HUES6 (cell line): ENCODE data around the gene CPT1B.
A peak's percentile ranks its signal among the peaks of the same experiment; 100 is the strongest.
"Not testable (repeated sequence)": the region's sequence is repeated elsewhere in the genome, so short reads cannot be mapped to it uniquely, and the experiment has no call there.

Source experiments
- H3K27ac ChIP-seq: 2 replicates; pipeline ENCODE4 v1.7.0; 2013; ENCODE audit warnings: low read depth, mild to moderate bottlenecking, low read length, inconsistent platforms
- H3K27me3 ChIP-seq: 2 replicates; pipeline ENCODE4 v1.6.1; 2013; ENCODE audit warnings: low read length; ENCODE audit not compliant: control insufficient read depth, insufficient read depth
- H3K36me3 ChIP-seq: 2 replicates; pipeline ENCODE4 v1.6.1; 2013; ENCODE audit warnings: low read length; ENCODE audit not compliant: control insufficient read depth, insufficient read depth
- H3K4me1 ChIP-seq: 2 replicates; pipeline ENCODE4 v1.6.1; 2013; ENCODE audit warnings: low read length; ENCODE audit not compliant: control insufficient read depth, insufficient read depth
- H3K4me3 ChIP-seq: 2 replicates; pipeline ENCODE4 v1.5.1; 2013; ENCODE audit warnings: low read depth, low read length
- H3K9ac ChIP-seq: one replicate; pipeline ENCODE4 v1.6.1; 2013; ENCODE audit warnings: mild to moderate bottlenecking, low read length
- H3K9me3 ChIP-seq: 2 replicates; pipeline ENCODE4 v1.6.1; 2013; ENCODE audit warnings: low read depth, low read length; ENCODE audit not compliant: control insufficient read depth, insufficient read depth

The CPT1B gene

GRCh38 chr22:50608058-50608840 lies 30.0 kb upstream of the CPT1B start:
- H3K4me1 ChIP-seq, H3K9me3 ChIP-seq, H3K27ac ChIP-seq, H3K4me3 ChIP-seq, H3K36me3 ChIP-seq, H3K9ac ChIP-seq: not testable (repeated sequence)
- peaks cover 88% of the 10 kb centered on the region for H3K27me3 ChIP-seq

GRCh38 chr22:50607659-50608020 lies 29.4 kb upstream of the CPT1B start:
- Histone ChIP-seq H3K36me3 (no peaks in the 10 kb centered on the region), H3K4me1 (peaks cover 5% of the 10 kb centered on the region; the same call in 1 of the 2 replicates), H3K27ac (no peak overlapping the region), H3K9ac (no peak overlapping the region), H3K9me3 (no peaks in the 10 kb centered on the region), H3K4me3 (no peak overlapping the region), H3K27me3 (peaks cover 89% of the 10 kb centered on the region)

- Histone ChIP-seq H3K27ac (no peak overlapping the region), H3K4me3 (no peak overlapping the region), H3K4me1 (no peaks in the 10 kb centered on the region), H3K9ac (no peak overlapping the region), H3K27me3 (peaks cover 89% of the 10 kb centered on the region), H3K36me3 (no peaks in the 10 kb centered on the region), H3K9me3 (no peaks in the 10 kb centered on the region)
These were observed 28.9 kb upstream of the CPT1B start for GRCh38 chr22:50606946-50607658.

GRCh38 chr22:50606165-50606945 lies 28.1 kb upstream of the CPT1B start:
- Histone ChIP-seq H3K27me3 (peaks cover 93% of the 10 kb centered on the region), H3K9me3 (no peaks in the 10 kb centered on the region), H3K4me3 (no peak overlapping the region), H3K4me1 (no peaks in the 10 kb centered on the region), H3K9ac (no peak overlapping the region), H3K36me3 (no peaks in the 10 kb centered on the region), H3K27ac (no peak overlapping the region)

GRCh38 chr22:50605613-50606074 lies 27.4 kb upstream of the CPT1B start:
- H3K27me3 ChIP-seq, result peaks cover 93% of the 10 kb centered on the region
- no peaks in the 10 kb centered on the region for H3K36me3 ChIP-seq
- no peak overlapping the region for H3K27ac ChIP-seq
- H3K4me3 ChIP-seq, result no peak overlapping the region
- peaks cover 3% of the 10 kb centered on the region; the same call in 1 of the 2 replicates for H3K4me1 ChIP-seq
- H3K9me3 ChIP-seq, result no peaks in the 10 kb centered on the region
- H3K9ac ChIP-seq, result no peak overlapping the region

- Histone ChIP-seq H3K36me3 (no peaks in the 10 kb centered on the region), H3K9me3 (no peaks in the 10 kb centered on the region), H3K27ac (no peak overlapping the region), H3K4me1 (peaks cover 3% of the 10 kb centered on the region; the same call in 1 of the 2 replicates), H3K4me3 (no peak overlapping the region), H3K9ac (no peak overlapping the region), H3K27me3 (peaks cover 90% of the 10 kb centered on the region)
These were observed 26.9 kb upstream of the CPT1B start for GRCh38 chr22:50605002-50605612.

- no peaks in the 10 kb centered on the region for H3K36me3 ChIP-seq
- H3K4me1 ChIP-seq, result peaks cover 3% of the 10 kb centered on the region; the same call in 1 of the 2 replicates
- no peaks in the 10 kb centered on the region for H3K9me3 ChIP-seq
- no peak overlapping the region for H3K27ac ChIP-seq
- peak overlapping the region; percentile 45 for H3K4me3 ChIP-seq
- H3K9ac ChIP-seq, result no peak overlapping the region
- peaks cover 90% of the 10 kb centered on the region for H3K27me3 ChIP-seq
These were observed 26.2 kb upstream of the CPT1B start for GRCh38 chr22:50604256-50605001.

- Histone ChIP-seq H3K9me3 (no peaks in the 10 kb centered on the region), H3K9ac (no peak overlapping the region), H3K4me1 (peaks cover 3% of the 10 kb centered on the region; the same call in 1 of the 2 replicates), H3K27me3 (peaks cover 90% of the 10 kb centered on the region), H3K36me3 (no peaks in the 10 kb centered on the region), H3K4me3 (peak overlapping the region; percentile 45), H3K27ac (no peak overlapping the region)
These were observed 25.5 kb upstream of the CPT1B start for GRCh38 chr22:50603511-50604255.

- Histone ChIP-seq H3K9me3 (no peaks in the 10 kb centered on the region), H3K27me3 (peaks cover 93% of the 10 kb centered on the region), H3K36me3 (no peaks in the 10 kb centered on the region), H3K27ac (no peak overlapping the region), H3K4me3 (no peak overlapping the region), H3K4me1 (peaks cover 3% of the 10 kb centered on the region; the same call in 1 of the 2 replicates), H3K9ac (no peak overlapping the region)
These were observed 24.1 kb upstream of the CPT1B start for GRCh38 chr22:50602338-50602700.
